Activated B cell treated with CpG ODN at 0.5 μM for 24 hours (primary cell): ENCODE measurements around the gene WDR54. TPM values are rescaled to one million over a fixed set of nuclear protein-coding genes. Genes with fewer than 3 reads are reported as not detected.

ENCODE experiments used
- ATAC-seq: fragments of 200-7000 bp; cut with Tn5 transposase; one replicate; pipeline ENCODE4 v1.10.0; 2021; ENCODE audit warnings: low read depth, mild to moderate bottlenecking, moderate library complexity
- CTCF ChIA-PET: fragments of 350-600 bp; sonication (Branson Sonifier 250); formaldehyde crosslinking; loops from one replicate; lab custom pipeline; 2021; ENCODE audit warnings: antibody characterized with exemption; lab: Charles Lee
- POLR2A ChIA-PET: fragments of 350-600 bp; sonication (Branson Sonifier 250); formaldehyde crosslinking; loops from one replicate; lab custom pipeline; 2021; ENCODE audit warnings: antibody characterized with exemption; lab: Charles Lee
- DNase-seq: peaks from one replicate; pipeline ENCODE4 v3.0.0; 2022
- H3K27ac Mint-ChIP-seq: one replicate; pipeline ENCODE4 v1.8.0; 2020; ENCODE audit warnings: mixed read lengths
- H3K27me3 Mint-ChIP-seq: one replicate; pipeline ENCODE4 v1.8.0; 2021; ENCODE audit warnings: mixed read lengths
- H3K36me3 Mint-ChIP-seq: one replicate; pipeline ENCODE4 v1.8.0; 2021; ENCODE audit warnings: low read depth, mixed read lengths
- H3K4me1 Mint-ChIP-seq: one replicate; pipeline ENCODE4 v1.8.0; 2021; ENCODE audit warnings: mixed read lengths
- H3K4me3 Mint-ChIP-seq: one replicate; pipeline ENCODE4 v1.8.0; 2020; ENCODE audit warnings: mild to moderate bottlenecking, mixed read lengths
- H3K9me3 Mint-ChIP-seq: one replicate; pipeline ENCODE4 v1.8.0; 2020; ENCODE audit warnings: mixed read lengths
- CTCF ChIP-seq: fragments of 200-600 bp; IDR thresholded peaks from one replicate; pipeline ENCODE4 v1.8.0; 2022; ENCODE audit warnings: antibody characterized with exemption, mild to moderate bottlenecking
- intact Hi-C: fragments of 100-400 bp; cut with micrococcal nuclease; formaldehyde crosslinking; loops from one replicate; pipeline ENCODE4 v1.15.1; 2024
- total RNA-seq: library from RNA; stranded (reverse); gene quantifications from 2 replicates; pipeline ENCODE4 v1.2.3, GENCODE V29; 2022

Gene WDR54
- total RNA-seq, 1 donor from 2014 or later = 32.3 TPM

GRCh38 chr2:74438248-74438647, 16.7 kb downstream of the WDR54 start:
- H3K9me3 Mint-ChIP-seq = no peaks in the 10 kb centered on the region
- CTCF ChIA-PET = no interaction called here
- no peaks in the 10 kb centered on the region for H3K36me3 Mint-ChIP-seq
- H3K4me3 Mint-ChIP-seq = no peak overlapping the region
- TF ChIP-seq CTCF = no peak
- peaks cover 6% of the 10 kb centered on the region for H3K27me3 Mint-ChIP-seq
- DNase-seq (no peak), ATAC-seq (no peak)
- POLR2A ChIA-PET = interaction anchor here (3.2 kb wide), 1 partner anchor 20 kb away, joined by 24 read pairs; the partner anchor contains the start of gene WBP1
- intact Hi-C loops = no loop called here
- H3K4me1 Mint-ChIP-seq = peaks cover 48% of the 10 kb centered on the region
- H3K27ac Mint-ChIP-seq = no peak overlapping the region

GRCh38 chr2:74439373-74439772, 17.8 kb downstream of the WDR54 start:
- peaks cover 10% of the 10 kb centered on the region for H3K27me3 Mint-ChIP-seq
- H3K4me1 Mint-ChIP-seq = peaks cover 50% of the 10 kb centered on the region
- TF ChIP-seq CTCF = no peak
- ChIA-PET CTCF (no interaction called here), POLR2A (interaction anchor here (1.0 to 3.2 kb wide), 11 partner anchors 8 to 132 kb away, joined by 3 to 24 read pairs (median 8); partner anchors contain the start of genes AUP1, C2orf81, HTRA2 and INO80B)
- H3K36me3 Mint-ChIP-seq = no peaks in the 10 kb centered on the region
- no peaks in the 10 kb centered on the region for H3K9me3 Mint-ChIP-seq
- DNase-seq = no peak
- intact Hi-C loops = no loop called here
- peak overlapping the region; percentile 1 for H3K4me3 Mint-ChIP-seq
- ATAC-seq = no peak
- H3K27ac Mint-ChIP-seq = no peak overlapping the region

DNA sequence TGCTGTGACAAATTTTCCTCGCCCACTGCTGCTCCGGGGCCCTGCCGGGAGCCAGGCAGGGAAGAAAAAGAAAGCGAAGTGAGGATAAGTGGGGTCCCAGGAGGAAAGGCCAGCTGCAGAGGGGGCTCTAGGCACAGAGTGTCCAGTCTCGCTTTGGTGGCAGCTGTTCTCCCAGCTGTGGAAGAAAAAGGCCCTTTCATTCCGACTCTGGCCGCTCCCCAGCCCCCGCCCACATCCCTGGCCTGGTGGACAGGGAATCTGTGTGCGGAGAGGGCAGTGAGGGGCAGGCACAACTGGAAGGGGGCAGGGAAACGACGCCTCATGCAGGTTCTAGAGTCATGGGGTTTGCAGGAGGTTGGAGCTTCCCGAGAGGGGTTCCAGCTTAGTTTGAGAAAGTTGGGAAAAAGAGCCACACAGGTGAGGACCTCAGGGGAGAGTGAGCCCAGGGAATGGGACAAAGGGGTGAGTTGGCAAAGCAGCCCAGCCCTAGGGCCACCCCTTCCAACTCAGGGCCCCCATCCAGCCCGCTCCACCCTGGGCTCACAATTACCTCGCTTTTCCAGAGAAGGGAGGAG, 18.4 kb downstream of the WDR54 start:
- Mint-ChIP-seq H3K4me1 (peaks cover 52% of the 10 kb centered on the region), H3K36me3 (no peaks in the 10 kb centered on the region), H3K27ac (no peak overlapping the region), H3K9me3 (no peaks in the 10 kb centered on the region), H3K4me3 (peak overlapping the region; percentile 79), H3K27me3 (peaks cover 15% of the 10 kb centered on the region)
- CTCF ChIA-PET = interaction anchor here (0.6 to 1.6 kb wide), 6 partner anchors 10 to 150 kb away, joined by 3 to 6 read pairs (median 3); partner anchors contain the start of genes C2orf81, INO80B and WDR54
- POLR2A ChIA-PET = interaction anchor here (0.9 to 3.2 kb wide), 14 partner anchors 9 to 261 kb away, joined by 3 to 24 read pairs (median 5); partner anchors contain the start of genes AUP1, C2orf81, HTRA2 and INO80B
- DNase-seq (no peak), ATAC-seq (no peak)
- TF ChIP-seq CTCF = no peak
- intact Hi-C loops = loop anchor here (1.0 kb wide), 3 partner anchors 14 to 42 kb away; partner anchors contain the start of genes C2orf81, CCDC142 and WDR54

GRCh38 chr2:74440378-74441169, 19.0 kb downstream of the WDR54 start:
- H3K4me1 Mint-ChIP-seq = peaks cover 53% of the 10 kb centered on the region
- H3K36me3 Mint-ChIP-seq = no peaks in the 10 kb centered on the region
- POLR2A ChIA-PET = interaction anchor here (0.9 to 3.2 kb wide), 13 partner anchors 9 to 262 kb away, joined by 3 to 24 read pairs (median 5); partner anchors contain the start of genes AUP1, C2orf81, HTRA2 and INO80B
- no peak for TF ChIP-seq CTCF
- ATAC-seq (peak; percentile 94), DNase-seq (peak; percentile 73)
- H3K4me3 Mint-ChIP-seq = peak overlapping the region; percentile 79
- no peaks in the 10 kb centered on the region for H3K9me3 Mint-ChIP-seq
- intact Hi-C loops = loop anchor here (1.0 kb wide), 3 partner anchors 14 to 42 kb away; partner anchors contain the start of genes C2orf81, CCDC142 and WDR54
- peaks cover 18% of the 10 kb centered on the region for H3K27me3 Mint-ChIP-seq
- CTCF ChIA-PET = interaction anchor here (0.6 to 1.6 kb wide), 6 partner anchors 9 to 150 kb away, joined by 3 to 6 read pairs (median 3); partner anchors contain the start of genes C2orf81, INO80B and WDR54
- H3K27ac Mint-ChIP-seq = no peak overlapping the region
